NCI-H2107 (cell line): ENCODE data around the gene IL18RAP.

Experiments used
- DNase-seq: peaks from one replicate; lab custom pipeline; 2025; lab: John Stamatoyannopoulos, UW

IL18RAP gene

DNA sequence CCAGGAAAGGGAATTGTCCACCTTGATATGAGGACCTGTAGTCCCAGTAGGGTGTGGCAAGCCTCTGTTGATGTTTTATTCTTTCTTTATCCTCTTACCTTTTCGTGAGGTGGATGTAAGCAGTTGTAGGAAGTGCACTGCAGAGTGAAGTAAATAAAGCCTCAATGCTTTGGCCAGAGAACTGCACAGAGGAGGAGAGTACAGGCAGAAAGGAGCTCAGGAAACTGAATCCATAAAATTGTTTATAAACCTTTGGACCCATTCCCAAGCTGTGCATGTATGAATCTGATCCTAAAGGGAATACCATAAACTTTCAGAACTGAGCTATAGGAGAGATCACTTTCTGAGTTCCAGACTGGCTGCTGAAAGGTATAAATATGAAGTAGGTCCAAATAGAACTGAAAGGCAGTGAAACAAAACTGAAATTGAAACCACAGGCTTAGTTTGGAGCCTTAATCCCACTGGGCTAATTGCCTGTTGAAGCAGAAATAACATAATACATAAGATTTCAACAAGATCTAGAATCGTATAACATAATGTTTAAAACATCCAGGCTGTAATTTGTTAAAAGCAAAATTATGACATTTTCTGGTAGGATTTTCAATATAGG, 32.2 kb downstream of the IL18RAP start:
- DNase-seq: no peak

DNA sequence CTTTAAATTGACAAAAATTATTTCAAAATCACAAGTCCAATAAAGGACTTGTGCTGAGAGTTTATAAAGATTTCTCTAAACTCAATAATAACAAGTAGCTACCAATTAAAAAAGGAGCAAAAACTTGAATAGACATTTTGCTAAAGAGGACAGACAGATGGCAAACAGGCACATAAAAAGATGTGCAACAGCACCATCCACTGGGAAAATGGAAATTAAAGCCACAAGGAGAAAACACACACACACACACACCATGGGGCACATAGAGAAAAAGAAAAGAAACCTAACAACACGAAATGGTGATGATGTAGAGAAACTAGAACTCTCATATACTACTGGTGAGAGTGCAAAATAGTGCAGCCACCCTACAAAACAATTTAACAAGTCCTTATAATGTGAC, 37.5 kb downstream of the IL18RAP start:
- DNase-seq: no peak

DNA sequence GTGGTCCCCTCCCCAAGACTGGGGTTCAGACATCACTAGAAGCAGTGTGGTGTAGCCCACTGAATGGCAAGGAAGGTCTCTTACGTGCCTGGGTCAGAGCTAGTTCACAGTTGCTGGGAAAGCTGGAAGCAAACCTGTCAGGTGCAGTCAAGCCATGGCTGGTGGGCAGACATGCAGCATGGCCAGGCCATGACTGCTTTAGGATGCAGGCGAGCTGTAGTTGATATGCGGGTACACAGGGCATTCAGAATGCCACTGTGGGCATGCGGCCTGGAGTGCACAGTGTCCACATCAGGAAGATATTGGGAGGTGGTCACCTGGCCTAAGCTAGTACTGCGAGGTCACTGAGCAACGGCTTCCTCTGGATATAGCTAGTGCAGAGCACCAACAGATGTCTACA, 38.2 kb downstream of the IL18RAP start:
- DNase-seq: no peak

DNA sequence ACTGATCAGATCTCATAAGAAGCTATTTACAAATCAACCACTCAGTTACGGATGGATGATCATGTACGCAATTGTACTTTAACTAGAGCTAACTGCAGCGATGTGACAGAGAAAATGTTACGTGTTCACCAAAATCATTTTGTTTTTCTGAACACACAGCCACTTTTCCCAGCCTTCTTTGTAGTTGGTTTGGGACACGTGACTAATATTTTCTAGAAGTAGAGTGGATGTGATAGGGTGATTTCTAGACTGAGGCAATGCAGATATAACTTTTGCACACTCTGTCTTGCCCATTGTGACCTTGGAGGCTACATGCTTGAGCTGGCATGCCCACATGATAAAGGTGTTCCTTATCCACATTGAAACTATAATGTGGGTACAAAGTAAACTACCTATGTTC, 40.2 kb downstream of the IL18RAP start:
- DNase-seq: no peak

DNA sequence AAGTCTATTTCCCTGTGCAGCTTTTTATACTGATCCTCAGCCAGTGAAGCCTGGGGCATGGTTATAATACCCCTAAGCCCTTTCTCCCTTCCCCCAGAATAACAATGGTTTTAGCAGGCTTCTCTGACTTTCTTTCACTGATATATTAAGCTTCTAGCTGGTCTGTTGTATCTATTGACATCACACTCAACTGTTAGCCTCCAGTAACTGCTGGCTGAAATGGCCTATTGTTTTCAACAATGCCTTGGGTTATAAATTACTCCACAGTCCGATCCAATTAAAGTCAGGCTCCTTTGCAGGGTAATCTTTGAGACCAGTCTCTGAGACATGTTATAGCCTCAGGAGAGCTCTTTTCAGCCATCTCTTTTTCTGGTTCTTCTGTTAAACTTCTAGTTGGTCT, 47.2 kb downstream of the IL18RAP start:
- no peak for DNase-seq

DNA sequence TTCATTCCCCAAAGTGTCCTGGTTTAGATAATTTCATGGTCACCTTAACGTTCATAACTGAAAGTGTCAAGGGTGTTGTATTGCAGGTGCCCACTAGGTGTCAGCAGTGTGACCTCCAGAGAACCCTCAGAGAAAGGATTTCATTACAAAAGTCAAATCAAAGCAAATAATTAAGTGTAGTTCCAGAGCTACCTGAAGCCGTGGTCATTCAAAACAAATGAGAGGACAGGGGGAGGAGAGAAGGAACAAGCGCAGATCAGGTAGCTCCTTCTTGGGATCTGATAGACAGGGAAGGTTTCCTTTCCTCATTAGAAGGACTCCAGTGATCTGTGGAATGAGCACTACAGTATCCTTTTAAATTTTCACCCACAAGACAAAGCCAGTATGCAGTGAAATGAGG, 50.1 kb downstream of the IL18RAP start, which contains the start of gene SLC9A4:
Gene SLC9A4 (plus strand): TSS at position 207 of the 400 bp plus-strand sequence. CDS start 534 bp downstream, outside the sequence.
- DNase-seq: no peak

DNA sequence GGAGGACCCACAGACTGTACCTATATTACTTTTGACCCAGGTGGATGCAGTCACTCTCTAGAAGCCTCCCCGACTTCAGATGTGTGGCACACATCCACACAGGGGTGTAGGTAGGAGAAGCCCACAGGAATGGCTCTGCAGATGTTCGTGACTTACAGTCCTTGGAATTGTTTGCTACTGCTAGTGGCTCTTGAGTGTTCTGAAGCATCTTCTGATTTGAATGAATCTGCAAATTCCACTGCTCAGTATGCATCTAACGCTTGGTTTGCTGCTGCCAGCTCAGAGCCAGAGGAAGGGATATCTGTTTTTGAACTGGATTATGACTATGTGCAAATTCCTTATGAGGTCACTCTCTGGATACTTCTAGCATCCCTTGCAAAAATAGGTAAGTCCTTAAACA, 50.7 kb downstream of the IL18RAP start:
- DNase-seq: no peak

DNA sequence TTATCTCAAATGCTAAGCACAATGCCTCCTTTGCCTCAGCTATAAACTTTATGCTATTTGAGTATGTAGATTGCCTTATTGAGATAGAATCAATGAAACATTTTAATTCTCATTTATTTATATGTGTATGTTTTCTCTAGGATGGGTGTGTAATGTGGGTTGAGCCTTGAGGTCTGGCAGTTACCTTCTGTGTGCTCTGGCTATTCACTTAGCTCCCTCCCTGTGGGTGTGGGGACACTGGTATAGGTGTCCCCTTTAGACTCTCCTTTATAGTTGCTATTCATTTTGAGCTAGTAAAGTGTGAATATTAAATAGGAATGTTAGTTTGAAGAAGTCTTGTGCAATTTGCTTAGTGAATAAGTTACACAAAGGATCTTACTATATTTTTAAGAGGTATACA, 51.8 kb downstream of the IL18RAP start:
- DNase-seq: no peak

DNA sequence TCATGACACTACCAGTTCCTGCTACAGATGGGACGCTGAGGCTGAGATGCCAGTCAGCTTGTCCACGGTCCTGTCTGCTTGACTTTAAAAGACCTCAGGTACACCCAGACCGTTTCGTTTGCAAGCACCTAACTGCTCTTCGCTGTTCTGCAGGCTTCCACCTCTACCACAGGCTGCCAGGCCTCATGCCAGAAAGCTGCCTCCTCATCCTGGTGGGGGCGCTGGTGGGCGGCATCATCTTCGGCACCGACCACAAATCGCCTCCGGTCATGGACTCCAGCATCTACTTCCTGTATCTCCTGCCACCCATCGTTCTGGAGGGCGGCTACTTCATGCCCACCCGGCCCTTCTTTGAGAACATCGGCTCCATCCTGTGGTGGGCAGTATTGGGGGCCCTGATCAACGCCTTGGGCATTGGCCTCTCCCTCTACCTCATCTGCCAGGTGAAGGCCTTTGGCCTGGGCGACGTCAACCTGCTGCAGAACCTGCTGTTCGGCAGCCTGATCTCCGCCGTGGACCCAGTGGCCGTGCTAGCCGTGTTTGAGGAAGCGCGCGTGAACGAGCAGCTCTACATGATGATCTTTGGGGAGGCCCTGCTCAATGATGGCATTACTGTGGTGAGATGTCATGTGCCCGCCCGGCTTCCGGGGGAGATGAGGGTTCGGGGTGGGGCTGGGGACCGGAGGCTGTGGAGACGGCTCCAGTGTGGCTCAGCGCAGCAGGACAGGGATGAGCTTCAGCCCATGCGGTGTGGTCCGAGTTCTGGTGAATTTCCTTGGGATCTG, 55.9 kb downstream of the IL18RAP start:
- no peak for DNase-seq

DNA sequence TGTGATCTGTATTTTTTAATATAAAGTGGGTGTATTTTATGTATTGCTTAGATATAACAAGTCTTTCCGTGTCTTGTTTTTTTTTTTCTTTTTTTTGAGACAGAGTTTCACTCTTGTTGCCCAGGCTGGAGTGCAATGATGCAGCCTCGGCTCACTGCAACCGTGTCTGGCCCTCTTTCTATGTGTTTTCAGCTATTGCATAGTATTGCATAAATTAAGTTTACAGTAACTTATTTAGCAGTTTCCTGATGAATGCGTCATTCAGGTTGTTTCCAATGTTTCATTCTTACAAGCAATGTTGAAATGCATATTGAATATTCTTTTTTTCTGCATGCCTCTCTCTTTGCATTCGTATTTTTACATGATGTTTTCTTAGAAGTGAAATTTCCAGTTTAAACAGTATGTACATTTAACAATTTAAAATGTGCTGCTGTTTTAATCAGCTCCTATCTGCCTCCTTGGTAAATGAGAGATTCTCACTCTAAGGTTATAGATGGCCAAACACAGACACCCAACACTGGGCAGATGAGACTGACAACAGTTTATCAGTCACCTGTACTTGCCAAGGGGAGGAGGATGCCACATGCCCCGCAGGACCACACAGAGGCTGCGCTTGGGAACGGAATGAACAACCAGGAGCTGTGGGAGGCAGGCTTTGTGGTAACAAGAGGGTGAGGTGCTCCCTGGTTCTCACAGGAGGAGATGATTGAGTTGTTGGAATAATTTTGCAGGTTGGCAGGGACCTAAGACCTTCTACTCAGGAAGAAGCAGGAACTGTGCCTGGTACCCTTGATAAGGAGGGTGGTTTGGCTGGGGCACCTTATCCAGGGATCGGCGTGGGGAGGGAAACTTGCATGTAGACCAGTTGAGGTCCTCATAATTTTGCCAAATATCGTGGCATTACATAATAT, 57.6 kb downstream of the IL18RAP start:
- DNase-seq: no peak

DNA sequence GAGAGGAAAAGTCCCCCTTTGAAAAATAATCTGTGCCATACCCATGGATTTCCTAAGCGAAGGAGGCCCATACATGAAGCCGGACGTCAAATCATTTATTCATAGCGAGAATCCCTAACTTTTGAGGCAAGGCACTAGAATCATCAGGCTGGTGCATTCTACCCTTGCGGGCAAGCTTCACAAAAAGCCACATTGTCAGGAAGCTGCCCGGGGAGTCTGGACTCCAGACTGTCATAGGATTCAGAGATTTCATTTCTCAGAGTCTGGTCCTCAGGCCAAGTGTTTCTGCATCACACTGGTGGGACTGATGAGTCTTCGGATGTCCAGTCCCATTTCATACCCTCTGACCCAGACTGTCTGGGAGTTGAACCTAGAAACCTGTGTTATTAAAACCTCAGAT, 59.0 kb downstream of the IL18RAP start:
- no peak for DNase-seq

DNA sequence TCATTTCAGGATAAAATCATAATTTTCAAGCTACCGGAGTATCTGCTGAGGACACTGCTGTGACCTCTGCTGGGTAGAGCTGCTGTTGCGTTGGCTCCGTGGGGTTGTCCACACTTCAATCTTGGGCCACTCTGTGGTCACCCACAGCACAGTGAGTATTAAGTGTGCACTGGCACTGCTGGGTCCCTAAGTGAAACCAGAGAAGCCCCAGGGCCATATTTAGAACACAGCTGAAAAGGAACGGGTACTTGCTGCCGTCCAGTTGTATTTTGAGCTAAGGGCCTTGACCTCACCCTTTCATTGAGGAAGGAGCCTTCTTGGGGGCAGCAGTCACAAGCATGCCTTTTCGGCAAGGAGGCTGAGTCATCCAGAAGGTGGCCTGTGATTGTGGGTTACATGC, 60.1 kb downstream of the IL18RAP start:
- DNase-seq: no peak

DNA sequence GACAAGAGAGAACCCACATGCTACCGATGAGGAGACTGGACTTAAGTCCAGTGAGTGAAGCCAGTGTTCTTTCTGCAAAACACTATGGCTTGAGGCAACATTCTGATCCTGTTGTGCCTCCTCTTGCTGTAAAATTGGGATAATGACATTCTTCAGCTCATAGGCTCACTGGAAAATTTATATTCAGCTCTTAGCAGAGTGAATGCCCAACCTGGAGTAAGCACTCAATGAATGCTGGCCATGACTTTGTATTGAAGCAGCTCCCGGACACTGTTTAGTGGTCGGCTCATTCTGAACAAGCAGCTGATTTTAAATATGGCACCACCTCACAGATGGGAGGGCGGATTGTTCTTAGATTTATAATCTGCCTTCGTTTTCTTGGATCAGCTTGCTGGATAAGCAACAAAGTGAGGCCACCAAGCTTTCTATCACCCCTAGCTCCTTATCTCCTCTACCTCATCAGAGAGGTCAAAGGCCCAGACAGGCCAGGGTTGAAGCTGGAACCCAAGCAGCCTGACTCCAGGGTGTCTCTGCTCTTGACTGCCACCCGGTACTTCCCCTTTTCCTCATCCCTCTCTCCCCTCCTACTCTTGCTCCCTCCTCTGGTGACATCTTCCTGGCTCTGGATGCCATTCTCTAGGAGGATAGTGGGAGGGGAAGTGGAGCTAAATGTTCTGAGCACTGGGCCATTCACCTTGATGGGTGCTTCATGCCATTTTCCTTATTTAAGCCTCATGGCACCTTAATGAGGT, 61.5 kb downstream of the IL18RAP start:
- no peak for DNase-seq

DNA sequence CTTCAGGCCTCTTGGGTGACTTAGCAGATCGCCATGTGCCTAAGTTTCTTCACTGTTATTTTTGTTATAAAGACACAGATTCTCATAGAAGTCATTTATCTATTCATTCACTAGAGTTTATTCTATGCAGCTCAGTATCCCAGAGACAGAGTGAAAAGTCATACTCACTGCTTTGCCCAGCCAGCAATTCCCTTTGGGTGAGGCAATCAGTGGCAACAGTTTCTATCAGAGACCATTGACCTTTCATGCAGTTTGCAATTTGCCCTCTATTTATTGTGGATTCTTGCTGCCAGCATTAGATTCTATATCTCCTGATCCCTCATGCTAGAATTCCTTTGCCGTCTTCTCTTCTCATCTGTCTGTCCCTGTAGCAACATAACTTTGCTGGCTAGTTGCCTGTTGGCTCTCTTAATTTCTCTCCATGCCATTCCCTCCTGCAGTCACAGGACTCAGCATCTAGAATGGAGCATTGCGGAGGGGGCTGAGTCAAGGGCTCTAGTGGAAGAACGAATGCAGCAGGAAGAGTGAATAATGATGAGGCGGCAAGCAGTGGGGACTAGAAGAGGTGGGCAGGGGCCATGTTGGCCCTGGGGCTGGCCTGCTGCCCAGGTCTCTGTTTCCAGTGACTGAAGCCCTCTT, 62.3 kb downstream of the IL18RAP start:
- no peak for DNase-seq

DNA sequence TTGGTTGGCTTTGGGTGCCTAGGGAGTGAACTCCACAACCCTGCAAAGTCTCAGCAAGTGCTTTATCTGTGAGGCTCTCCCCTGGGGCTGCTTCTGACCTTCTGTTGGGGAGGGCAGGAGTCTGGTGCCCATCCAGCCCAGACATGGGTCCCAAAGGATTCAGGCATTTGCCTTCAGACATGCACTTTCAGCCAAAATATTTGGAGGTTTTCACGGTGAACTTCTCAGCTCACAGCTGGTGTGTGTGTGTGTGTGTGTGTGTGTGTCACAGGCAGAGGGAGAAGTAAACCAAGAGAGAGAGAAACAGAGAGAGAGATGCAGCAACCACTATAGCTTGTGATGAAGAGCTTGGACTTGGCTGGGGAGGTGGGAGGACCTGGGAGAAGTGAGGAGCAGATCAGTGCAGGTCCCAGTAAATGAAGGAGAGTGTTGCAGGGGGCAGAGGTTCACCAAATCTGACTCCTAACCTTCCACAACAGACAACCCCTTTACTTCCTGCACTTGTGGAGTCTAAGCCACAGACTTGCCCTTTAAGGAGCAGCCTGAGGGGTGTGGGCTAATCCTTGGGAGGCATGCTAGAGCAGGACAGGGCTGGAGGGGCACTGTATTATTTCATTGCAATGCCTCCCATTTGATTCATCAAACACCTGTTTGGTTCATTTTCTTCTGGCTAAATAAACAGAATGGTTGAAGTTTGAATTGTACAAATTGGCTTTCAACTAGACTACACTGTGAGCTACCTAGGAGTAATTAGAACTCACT, 64.2 kb downstream of the IL18RAP start:
- DNase-seq: no peak

DNA sequence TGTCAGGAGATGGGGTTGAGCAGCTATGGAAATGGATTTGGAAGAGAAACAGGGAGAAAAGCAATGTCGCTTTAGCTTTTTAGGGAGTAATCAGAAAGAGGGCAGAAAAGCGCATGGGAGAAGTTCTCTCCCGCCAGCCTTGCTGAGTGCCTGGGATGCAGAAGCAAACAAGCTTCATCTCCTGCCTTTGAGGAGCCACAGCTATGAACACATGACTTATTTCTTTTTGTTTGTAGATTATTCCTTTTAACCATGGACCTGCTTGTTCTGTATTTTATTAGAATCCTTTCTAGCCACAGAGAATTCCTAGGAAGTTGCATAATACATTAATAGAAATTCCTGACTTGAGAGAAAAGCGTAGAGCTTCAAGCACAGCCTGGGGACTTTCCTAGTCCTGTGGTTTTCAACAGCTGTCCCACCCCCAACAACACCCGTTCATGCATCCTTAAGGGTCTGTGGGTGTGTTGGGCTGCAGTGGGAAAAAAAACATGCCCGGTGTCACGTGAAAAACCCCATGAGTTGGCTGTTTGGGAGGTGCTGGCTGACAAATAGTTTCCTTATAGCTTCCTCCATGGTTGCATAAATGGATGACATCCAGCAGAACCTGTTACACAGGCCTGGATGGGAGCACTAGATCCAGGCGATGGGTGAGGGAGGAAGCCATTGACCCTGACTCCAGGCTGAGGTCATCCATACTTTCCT, 65.0 kb downstream of the IL18RAP start:
- no peak for DNase-seq

DNA sequence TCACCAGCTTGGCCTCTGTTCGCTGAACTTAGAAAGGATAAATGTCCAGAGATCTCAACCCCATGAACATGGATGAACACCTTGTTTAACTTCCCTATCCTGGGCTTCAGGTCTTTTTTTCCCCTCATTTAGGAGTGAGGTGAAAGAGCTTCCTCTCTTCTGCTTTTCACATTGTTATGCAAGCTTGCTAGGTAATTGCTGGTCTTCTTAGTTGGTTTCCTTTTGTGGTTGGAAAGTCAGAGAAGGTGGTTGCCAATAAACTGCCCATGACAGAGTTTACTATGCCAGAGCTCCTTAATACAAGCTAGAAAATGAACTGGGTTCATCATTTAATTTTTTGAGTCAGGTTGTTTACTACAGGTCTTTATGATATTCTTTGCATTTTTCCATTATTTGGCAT, 66.7 kb downstream of the IL18RAP start:
- DNase-seq: no peak

DNA sequence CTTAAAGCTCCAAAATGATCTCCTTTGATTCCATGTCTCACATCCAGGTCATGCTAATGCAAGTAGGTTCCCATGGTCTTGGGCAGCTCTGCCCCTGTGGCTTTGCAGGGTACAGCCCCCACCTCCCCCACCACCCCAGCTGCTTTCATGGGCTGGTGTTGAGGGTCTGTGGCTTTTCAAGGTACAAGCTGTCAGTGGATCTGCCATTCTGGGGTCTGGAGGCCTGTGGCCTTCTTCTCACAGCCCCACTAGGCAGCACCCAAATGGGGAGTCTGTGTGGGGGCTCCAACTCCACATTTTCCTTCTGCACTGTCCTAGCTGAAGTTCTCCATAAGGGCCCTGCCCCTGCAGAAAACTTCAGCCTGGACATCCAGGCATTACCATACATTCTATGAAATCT, 69.0 kb downstream of the IL18RAP start:
- DNase-seq: no peak

DNA sequence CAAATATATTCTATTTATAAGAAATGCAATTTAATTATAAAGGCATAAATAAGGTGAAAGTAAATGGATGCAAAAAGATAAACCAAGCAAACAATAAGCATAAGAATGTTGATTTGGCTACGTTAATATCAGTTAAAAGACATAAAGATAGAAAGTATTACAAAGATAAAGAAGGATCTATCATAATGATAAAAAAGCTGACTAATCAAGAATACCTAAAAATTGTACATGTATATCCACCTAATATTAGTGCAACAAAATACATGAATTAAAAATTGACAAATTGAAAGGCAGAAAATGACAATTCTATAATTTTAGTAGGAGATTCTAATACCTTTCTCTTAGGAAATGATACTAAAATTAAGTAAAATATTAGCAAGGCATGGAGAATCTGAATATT, 71.6 kb downstream of the IL18RAP start:
- no peak for DNase-seq

DNA sequence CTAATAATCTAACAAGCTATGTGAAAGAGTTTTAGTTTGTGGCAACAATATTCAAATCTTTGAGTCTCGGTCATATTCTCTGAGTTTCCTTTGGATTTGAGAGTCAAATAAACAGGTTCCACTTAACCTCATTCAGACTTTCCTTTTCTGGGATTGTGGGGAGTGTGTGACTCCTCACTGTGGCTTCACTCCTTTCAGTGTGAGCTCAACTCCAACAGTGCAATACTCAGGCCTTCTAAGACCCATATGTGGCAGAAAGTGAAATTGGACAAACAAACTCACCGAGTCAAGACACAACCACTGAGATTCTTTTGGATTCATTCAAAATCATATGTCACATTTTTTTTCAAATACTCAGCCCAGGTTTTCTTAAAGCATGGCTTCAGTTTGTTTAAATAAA, 75.5 kb downstream of the IL18RAP start:
- DNase-seq: no peak
